ENCODE measurements around the gene TWIST2. TPM values are rescaled to one million over a fixed set of nuclear protein-coding genes. Genes with fewer than 3 reads are reported as not detected.

The TWIST2 gene
- total and polyA plus RNA-seq, 7 donors: 0.92 to 92.2 (median 53.9) TPM

DNA sequence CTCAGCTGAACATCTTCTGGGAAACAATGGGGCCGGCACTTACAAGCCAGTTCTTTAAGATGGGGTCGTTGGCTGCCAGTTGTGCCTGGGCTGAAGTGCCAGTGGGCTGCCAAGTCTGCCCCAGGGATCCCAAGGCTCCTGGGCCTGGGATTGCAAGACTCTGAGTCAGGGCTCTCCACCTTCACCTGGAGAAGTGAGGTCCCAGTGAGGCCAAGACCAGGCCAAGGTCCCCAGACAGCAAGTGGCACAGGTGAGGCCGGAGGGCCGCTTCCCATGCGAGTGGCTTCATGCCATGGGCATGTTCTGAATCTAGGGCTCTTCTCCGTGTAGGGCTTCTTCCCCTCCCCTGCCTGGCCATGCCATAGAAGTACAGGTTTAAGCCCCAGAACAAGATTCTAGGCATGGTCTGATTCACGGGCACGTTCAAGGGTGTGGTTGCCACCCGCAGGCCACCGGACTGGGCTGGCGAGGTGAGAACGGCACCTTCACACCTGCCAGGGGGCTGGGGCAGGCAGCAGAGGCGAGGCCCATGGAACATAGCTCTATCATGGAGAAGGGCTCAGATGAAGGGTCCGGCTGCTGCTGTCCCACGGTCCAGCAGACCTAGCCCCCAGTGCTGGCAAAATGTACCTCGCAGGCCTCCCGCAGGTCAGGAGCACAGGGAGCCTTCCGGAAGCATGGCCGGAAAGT is 36.4 kb downstream of the TWIST2 start:
- DNase-seq: peak; percentile 61
- H3K27me3 ChIP-seq: no peaks in the 10 kb centered on the region
- peak overlapping the region in 3 of 4 donors; percentile 56 to 67 (median 61) for H3K27ac ChIP-seq
- H3K9me3 ChIP-seq: no peaks in the 10 kb centered on the region
- intact Hi-C loops (cut with DNase I): no loop called here
- peaks cover 0 to 11% (median 2%) of the 10 kb centered on the region in 4 donors for H3K36me3 ChIP-seq
- whole genome bisulfite sequencing, 2 donors: 71 to 86% methylated on average over 19 of the region's 19 CpGs
- TF ChIP-seq EP300 (IDR thresholded peaks at IDR 0.05): no peak
- TF ChIP-seq POLR2A (IDR thresholded peaks at IDR 0.05): no peak
- TF ChIP-seq, protein P1, sequence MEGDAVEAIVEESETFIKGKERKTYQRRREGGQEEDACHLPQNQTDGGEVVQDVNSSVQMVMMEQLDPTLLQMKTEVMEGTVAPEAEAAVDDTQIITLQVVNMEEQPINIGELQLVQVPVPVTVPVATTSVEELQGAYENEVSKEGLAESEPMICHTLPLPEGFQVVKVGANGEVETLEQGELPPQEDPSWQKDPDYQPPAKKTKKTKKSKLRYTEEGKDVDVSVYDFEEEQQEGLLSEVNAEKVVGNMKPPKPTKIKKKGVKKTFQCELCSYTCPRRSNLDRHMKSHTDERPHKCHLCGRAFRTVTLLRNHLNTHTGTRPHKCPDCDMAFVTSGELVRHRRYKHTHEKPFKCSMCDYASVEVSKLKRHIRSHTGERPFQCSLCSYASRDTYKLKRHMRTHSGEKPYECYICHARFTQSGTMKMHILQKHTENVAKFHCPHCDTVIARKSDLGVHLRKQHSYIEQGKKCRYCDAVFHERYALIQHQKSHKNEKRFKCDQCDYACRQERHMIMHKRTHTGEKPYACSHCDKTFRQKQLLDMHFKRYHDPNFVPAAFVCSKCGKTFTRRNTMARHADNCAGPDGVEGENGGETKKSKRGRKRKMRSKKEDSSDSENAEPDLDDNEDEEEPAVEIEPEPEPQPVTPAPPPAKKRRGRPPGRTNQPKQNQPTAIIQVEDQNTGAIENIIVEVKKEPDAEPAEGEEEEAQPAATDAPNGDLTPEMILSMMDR (IDR thresholded peaks at IDR 0.05): no peak
- no peak for TF ChIP-seq POLR2AphosphoS5 (IDR thresholded peaks at IDR 0.05)
- H3K4me1 ChIP-seq: peaks cover 0 to 36% (median 33%) of the 10 kb centered on the region in 4 donors
- no peak overlapping the region for H3K4me3 ChIP-seq

DNA sequence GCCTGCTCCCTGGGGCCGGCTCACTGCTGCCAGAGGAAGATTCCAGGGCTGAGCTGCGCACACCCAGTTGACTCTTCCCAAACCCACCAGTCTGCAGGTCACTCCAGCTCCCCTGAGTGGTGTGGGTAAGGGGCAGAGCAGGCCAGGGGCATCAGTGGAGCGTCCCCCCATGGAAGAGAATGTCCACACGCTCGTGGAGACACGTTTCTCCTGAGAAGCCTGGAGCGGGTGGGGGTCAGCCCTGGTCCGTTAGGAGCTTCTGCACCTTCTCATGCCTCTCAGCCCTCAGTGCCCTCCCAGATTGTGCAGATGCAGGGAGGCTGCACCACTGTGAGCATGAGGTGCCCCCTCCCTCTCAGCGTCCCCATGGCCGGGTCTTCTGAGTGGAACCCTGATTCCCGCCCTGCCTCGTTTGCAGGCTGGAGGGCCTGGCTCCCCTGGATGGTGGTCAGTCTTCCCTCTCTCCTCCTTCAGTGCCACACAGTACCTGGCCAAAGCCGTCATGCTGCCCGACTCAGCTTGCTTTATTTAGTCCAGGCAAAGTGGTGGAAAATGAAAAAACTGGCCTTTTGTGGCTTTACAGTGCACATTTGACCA is 37.0 kb downstream of the TWIST2 start:
- no peak overlapping the region for H3K4me3 ChIP-seq
- no peaks in the 10 kb centered on the region for H3K27me3 ChIP-seq
- H3K27ac ChIP-seq: no peak overlapping the region
- no peaks in the 10 kb centered on the region for H3K9me3 ChIP-seq
- WGBS, 2 donors: 87 to 92% methylated on average over 14 of the region's 14 CpGs
- intact Hi-C loops (cut with DNase I): no loop called here
- DNase-seq: peak; percentile 54
- H3K4me1 ChIP-seq: peaks cover 0 to 36% (median 33%) of the 10 kb centered on the region in 4 donors
- TF ChIP-seq POLR2A (IDR thresholded peaks at IDR 0.05) (no peak), EP300 (IDR thresholded peaks at IDR 0.05) (no peak), POLR2AphosphoS5 (IDR thresholded peaks at IDR 0.05) (no peak)
- TF ChIP-seq, protein P1 (IDR thresholded peaks at IDR 0.05): no peak
- H3K36me3 ChIP-seq: peaks cover 0 to 11% (median 2%) of the 10 kb centered on the region in 4 donors

DNA sequence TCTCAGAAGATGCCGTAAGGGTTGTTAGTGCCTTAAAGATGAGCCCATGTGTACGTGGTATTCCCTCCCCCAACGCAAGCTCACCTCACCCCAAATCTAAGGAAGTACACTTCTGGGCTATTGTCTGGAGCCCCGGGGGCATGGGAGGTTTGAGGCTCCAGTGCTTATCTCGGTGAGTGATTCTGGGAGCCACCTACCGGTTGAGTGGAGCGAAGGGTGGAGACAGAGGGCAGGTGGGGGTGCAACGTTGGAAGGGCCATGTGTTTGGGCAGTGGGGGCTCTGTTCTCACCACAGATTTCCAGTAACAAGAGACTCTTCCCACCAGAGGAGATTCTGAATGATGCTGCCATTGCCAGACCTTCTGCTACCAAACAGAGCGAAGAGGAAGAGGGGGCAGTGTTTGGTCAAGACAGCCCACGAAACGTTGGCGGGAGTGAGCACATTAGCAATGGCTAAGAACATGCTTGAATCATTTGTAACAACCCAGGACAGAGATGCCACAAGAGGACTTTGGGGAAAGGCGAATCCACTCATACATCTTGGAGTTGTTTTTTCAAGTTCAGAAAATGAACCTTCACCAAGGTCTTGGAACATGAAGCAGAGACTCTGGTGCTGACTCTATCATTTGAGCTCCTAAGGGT is 38.7 kb downstream of the TWIST2 start:
- peak; percentile 38 for DNase-seq
- no peak for TF ChIP-seq POLR2AphosphoS5 (IDR thresholded peaks at IDR 0.05)
- TF ChIP-seq POLR2A (IDR thresholded peaks at IDR 0.05): no peak
- TF ChIP-seq, protein P1 (IDR thresholded peaks at IDR 0.05): no peak
- TF ChIP-seq EP300 (IDR thresholded peaks at IDR 0.05): no peak
- intact Hi-C loops (cut with DNase I): no loop called here
- Histone ChIP-seq H3K27me3 (no peaks in the 10 kb centered on the region), H3K9me3 (no peaks in the 10 kb centered on the region), H3K4me3 (no peak overlapping the region), H3K4me1 (peaks cover 0 to 42% (median 37%) of the 10 kb centered on the region in 4 donors), H3K27ac (no peak overlapping the region), H3K36me3 (peaks cover 0 to 11% (median 2%) of the 10 kb centered on the region in 4 donors)
- 73 to 82% methylated on average over 13 of the region's 13 CpGs for WGBS, 2 donors

DNA sequence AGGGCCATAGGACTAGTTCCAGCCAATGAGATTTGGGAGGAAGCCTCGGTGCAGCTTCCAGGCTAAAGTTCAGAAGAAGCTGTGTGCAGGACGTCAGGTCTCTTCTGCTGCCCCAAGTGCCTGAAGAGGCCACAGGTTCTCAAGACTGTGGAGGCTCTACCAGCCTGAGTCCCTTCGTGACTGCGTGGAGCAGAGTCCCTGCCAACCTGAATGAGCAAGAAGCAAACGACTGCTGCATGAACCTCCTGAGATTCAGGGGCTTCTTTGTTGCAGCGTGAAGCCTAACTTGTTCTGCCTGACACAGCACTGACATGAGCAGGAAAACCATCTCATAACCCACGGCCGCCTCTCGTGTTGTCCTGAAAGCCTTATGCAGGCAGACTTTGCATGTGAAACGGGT is 39.7 kb downstream of the TWIST2 start:
- no peak overlapping the region for H3K4me3 ChIP-seq
- H3K27ac ChIP-seq: no peak overlapping the region
- TF ChIP-seq POLR2A (IDR thresholded peaks at IDR 0.05) (no peak), POLR2AphosphoS5 (IDR thresholded peaks at IDR 0.05) (no peak), EP300 (IDR thresholded peaks at IDR 0.05) (no peak)
- TF ChIP-seq, protein P1 (IDR thresholded peaks at IDR 0.05): no peak
- intact Hi-C loops (cut with DNase I): no loop called here
- H3K36me3 ChIP-seq: peaks cover 0 to 11% (median 2%) of the 10 kb centered on the region in 4 donors
- no peaks in the 10 kb centered on the region for H3K9me3 ChIP-seq
- peaks cover 0 to 42% (median 35%) of the 10 kb centered on the region in 4 donors for H3K4me1 ChIP-seq
- no peak for DNase-seq
- WGBS, 2 donors: 80 to 86% methylated on average over 10 of the region's 10 CpGs
- H3K27me3 ChIP-seq: no peaks in the 10 kb centered on the region
